Right cardiac atrium (tissue), 5 donors: ENCODE results near the gene MSX2. TPM values are rescaled to one million over a fixed set of nuclear protein-coding genes. Genes with fewer than 3 reads are reported as not detected.

Source experiments
- ATAC-seq, 2 donors: fragments of 200-7000 bp; cut with Tn5 transposase; one replicate each; pipeline versions ENCODE4 v1.8.0 to v1.9.1; 2020; ENCODE audit warnings: moderate library complexity in 2 of 2, mild to moderate bottlenecking in 1 of 2
- DNase-seq, 3 donors: peaks; one replicate each; pipeline ENCODE4 v3.0.0-alpha.2; 2020
- H3K27ac ChIP-seq: one replicate; pipeline ENCODE4 v1.5.1; 2013; ENCODE audit warnings: mild to moderate bottlenecking, low read length, control low read depth, moderate library complexity
- H3K27me3 ChIP-seq: one replicate; pipeline ENCODE4 v1.6.1; 2013; ENCODE audit not compliant: control insufficient read depth, insufficient read depth
- H3K4me1 ChIP-seq: one replicate; pipeline ENCODE4 v1.6.1; 2013; ENCODE audit warnings: low read length; ENCODE audit not compliant: control insufficient read depth, insufficient read depth
- H3K4me3 ChIP-seq: one replicate; pipeline ENCODE4 v1.5.1; 2013; ENCODE audit warnings: low read length, control low read depth
- H3K9me3 ChIP-seq: one replicate; pipeline ENCODE4 v1.6.1; 2013; ENCODE audit warnings: low read length; ENCODE audit not compliant: control insufficient read depth
- WGBS: extraction: QIAGEN DNeasy Blood & Tissue Kit; methylation state at CpG from one replicate; pipeline ENCODE4 v1.1.7; 2013; 5-methylcytosine and 5-hydroxymethylcytosine counted together
- intact Hi-C, 4 donors: fragments of 100-400 bp; cut with DNase I; formaldehyde crosslinking; loops; one replicate each; pipeline versions ENCODE4 v1.11.0 to v1.14.0; 2022 to 2023
- polyA plus RNA-seq: library from polyadenylated mRNA; stranded (reverse); fragments of 200-250 nt; gene quantifications from one replicate; pipeline ENCODE4 v1.2.3, GENCODE V29; 2013
- total RNA-seq, 4 donors: library from RNA; stranded (reverse); fragmentation: NEBNext Ultra II Directional; extraction: Animal tissue kit (Norgen Biotek cat#: 25700); gene quantifications; one replicate each; pipeline ENCODE4 v1.2.1, GENCODE V29; 2021
- donor health status: healthy with polysubstance abuse.
- donor health status: DM: no; HTN: yes; CAD: no.
- donor health status: DM: no; HTN: no; CAD: no.
- donor health status: DM: no; HTN: yes; CAD: no; lungs with severe emphysema.
- donor health status: DM: yes; HTN: yes; CAD: no.

Gene MSX2
- total and polyA plus RNA-seq, 5 donors, result 1.9 to 3.2 (median 2.6) TPM

GRCh38 chr5:174735498-174736330 is 11.3 kb downstream of the MSX2 start:
- 2% methylated on average over 54 of the region's 54 CpGs for WGBS
- intact Hi-C loops, result loop anchor here in 1 of 4 donors (10.0 kb wide), 1 partner anchor 321 kb away; no protein-coding TSS in a partner anchor
- DNase-seq (no peak), ATAC-seq (no peak)
- Histone ChIP-seq H3K9me3 (no peaks in the 10 kb centered on the region), H3K4me3 (no peak overlapping the region), H3K27me3 (peaks cover 5% of the 10 kb centered on the region), H3K4me1 (no peaks in the 10 kb centered on the region), H3K27ac (no peak overlapping the region)

GRCh38 chr5:174736331-174736721 is 11.9 kb downstream of the MSX2 start:
- Histone ChIP-seq H3K4me3 (no peak overlapping the region), H3K9me3 (no peaks in the 10 kb centered on the region), H3K27me3 (peaks cover 2% of the 10 kb centered on the region), H3K27ac (no peak overlapping the region), H3K4me1 (no peaks in the 10 kb centered on the region)
- DNase-seq (no peak), ATAC-seq (no peak)
- 27% methylated on average over 4 of the region's 4 CpGs for WGBS
- intact Hi-C loops, result loop anchor here in 1 of 4 donors (10.0 kb wide), 1 partner anchor 322 kb away; no protein-coding TSS in a partner anchor

GRCh38 chr5:174736777-174737176 is 12.4 kb downstream of the MSX2 start:
- ATAC-seq, result no peak
- Histone ChIP-seq H3K4me3 (no peak overlapping the region), H3K27ac (no peak overlapping the region), H3K9me3 (no peaks in the 10 kb centered on the region), H3K4me1 (no peaks in the 10 kb centered on the region), H3K27me3 (peaks cover 2% of the 10 kb centered on the region)
- no peak for DNase-seq
- intact Hi-C loops, result loop anchor here in 1 of 4 donors (10.0 kb wide), 1 partner anchor 322 kb away; no protein-coding TSS in a partner anchor
- 56% methylated on average over 1 of the region's 1 CpG for WGBS

- Histone ChIP-seq H3K9me3 (no peaks in the 10 kb centered on the region), H3K27ac (no peak overlapping the region), H3K4me3 (no peak overlapping the region), H3K4me1 (no peaks in the 10 kb centered on the region), H3K27me3 (peaks cover 2% of the 10 kb centered on the region)
- no peak for ATAC-seq
- no peak for DNase-seq
- intact Hi-C loops, result loop anchor here in 1 of 4 donors (10.0 kb wide), 1 partner anchor 323 kb away; no protein-coding TSS in a partner anchor
- 31% methylated on average over 15 of the region's 15 CpGs for WGBS
Measured at GRCh38 chr5:174737330-174737729, 12.9 kb downstream of the MSX2 start.

GRCh38 chr5:174741352-174741751 is 17.0 kb downstream of the MSX2 start:
- DNase-seq (no peak), ATAC-seq (no peak)
- Histone ChIP-seq H3K9me3 (peaks cover 1% of the 10 kb centered on the region), H3K4me1 (no peaks in the 10 kb centered on the region), H3K27me3 (peaks cover 2% of the 10 kb centered on the region), H3K4me3 (no peak overlapping the region), H3K27ac (no peak overlapping the region)
- intact Hi-C loops, result no loop called here
- 63% methylated on average over 5 of the region's 5 CpGs for WGBS

GRCh38 chr5:174744896-174745295 is 20.5 kb downstream of the MSX2 start:
- Histone ChIP-seq H3K9me3 (peaks cover 1% of the 10 kb centered on the region), H3K4me3 (no peak overlapping the region), H3K4me1 (no peaks in the 10 kb centered on the region), H3K27ac (no peak overlapping the region), H3K27me3 (peaks cover 2% of the 10 kb centered on the region)
- ATAC-seq, result no peak
- DNase-seq, result no peak
- 71% methylated on average over 2 of the region's 2 CpGs for WGBS
- intact Hi-C loops, result no loop called here

- ATAC-seq (no peak), DNase-seq (no peak)
- 38% methylated on average over 8 of the region's 8 CpGs for WGBS
- Histone ChIP-seq H3K9me3 (peaks cover 1% of the 10 kb centered on the region), H3K27ac (no peak overlapping the region), H3K4me3 (no peak overlapping the region), H3K4me1 (no peaks in the 10 kb centered on the region), H3K27me3 (peaks cover 2% of the 10 kb centered on the region)
- intact Hi-C loops, result no loop called here
Measured at GRCh38 chr5:174745590-174746103, 21.3 kb downstream of the MSX2 start.

GRCh38 chr5:174750711-174751110 is 26.3 kb downstream of the MSX2 start:
- intact Hi-C loops, result no loop called here
- H3K4me1 ChIP-seq, result no peaks in the 10 kb centered on the region
- no peak overlapping the region for H3K27ac ChIP-seq
- H3K27me3 ChIP-seq, result peaks cover 5% of the 10 kb centered on the region
- DNase-seq (no peak), ATAC-seq (no peak)
- WGBS, result 3% methylated on average over 3 of the region's 3 CpGs
- H3K9me3 ChIP-seq, result no peaks in the 10 kb centered on the region
- peak overlapping the region; percentile 42 for H3K4me3 ChIP-seq

GRCh38 chr5:174751154-174752000 is 27.0 kb downstream of the MSX2 start:
- no peak for DNase-seq
- H3K4me3 ChIP-seq, result peak overlapping the region; percentile 42
- ATAC-seq, result no peak
- no peaks in the 10 kb centered on the region for H3K4me1 ChIP-seq
- no peaks in the 10 kb centered on the region for H3K9me3 ChIP-seq
- no peak overlapping the region for H3K27ac ChIP-seq
- intact Hi-C loops, result no loop called here
- H3K27me3 ChIP-seq, result peaks cover 5% of the 10 kb centered on the region
- WGBS, result 1% methylated on average over 89 of the region's 89 CpGs

- peaks cover 5% of the 10 kb centered on the region for H3K27me3 ChIP-seq
- ATAC-seq, result no peak
- intact Hi-C loops, result no loop called here
- 91% methylated on average over 5 of the region's 5 CpGs for WGBS
- H3K9me3 ChIP-seq, result no peaks in the 10 kb centered on the region
- no peaks in the 10 kb centered on the region for H3K4me1 ChIP-seq
- no peak for DNase-seq
- H3K27ac ChIP-seq, result no peak overlapping the region
- peak overlapping the region; percentile 42 for H3K4me3 ChIP-seq
Measured at GRCh38 chr5:174752121-174752520, 27.7 kb downstream of the MSX2 start.

GRCh38 chr5:174755106-174755505 is 30.7 kb downstream of the MSX2 start:
- 42% methylated on average over 2 of the region's 2 CpGs for WGBS
- no peaks in the 10 kb centered on the region for H3K4me1 ChIP-seq
- ATAC-seq, result no peak
- no peak overlapping the region for H3K27ac ChIP-seq
- intact Hi-C loops, result no loop called here
- no peak for DNase-seq
- peaks cover 5% of the 10 kb centered on the region for H3K27me3 ChIP-seq
- H3K9me3 ChIP-seq, result no peaks in the 10 kb centered on the region
- H3K4me3 ChIP-seq, result no peak overlapping the region
